ENCODE measurements around the gene KIAA1328. TPM values are rescaled to one million over a fixed set of nuclear protein-coding genes. Genes with fewer than 3 reads are reported as not detected.
A peak's percentile ranks its signal among the peaks of the same experiment; 100 is the strongest.

KIAA1328 gene
- total RNA-seq, 1 donor from 2014 or later = 11.5 TPM

DNA sequence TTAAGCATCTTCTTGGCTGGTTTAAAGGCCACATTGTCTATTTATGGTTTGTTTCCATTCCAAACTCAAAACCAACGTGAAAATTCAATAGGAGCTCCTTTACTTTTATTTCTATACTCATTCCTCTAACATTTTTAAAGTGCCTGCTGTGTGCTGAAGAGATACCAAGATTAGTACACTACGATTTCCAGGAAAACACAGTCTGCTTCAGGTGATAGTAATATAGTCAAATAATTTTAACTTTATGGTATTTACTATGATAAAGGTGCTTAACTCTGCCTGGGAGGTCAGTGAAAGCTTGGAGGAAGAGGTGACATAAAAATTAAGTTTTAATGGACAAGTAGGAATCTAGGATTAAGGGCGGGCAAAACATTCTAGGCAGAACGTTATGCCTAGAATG, 121.4 kb downstream of the KIAA1328 start:
- Histone ChIP-seq H2AFZ (replicated peaks) (no peak overlapping the region), H3K4me1 (peaks cover 10% of the 10 kb centered on the region), H3K36me3 (no peaks in the 10 kb centered on the region), H3K79me2 (ENCODE audit: low read depth) (no peaks in the 10 kb centered on the region), H3K27me3 (no peaks in the 10 kb centered on the region), H3F3A (ENCODE audit: low read depth) (peaks cover 8% of the 10 kb centered on the region), H3K27ac (no peak overlapping the region), H3K9ac (no peak overlapping the region), H3K9me3 (ENCODE audit: low read depth) (no peaks in the 10 kb centered on the region), H3K4me2 (no peak overlapping the region), H4K20me1 (ENCODE audit: low read depth) (no peaks in the 10 kb centered on the region), H3K4me3 (no peak overlapping the region)
- Mint-ChIP-seq H3K4me3 (no peak overlapping the region), H3K27me3 (ENCODE audit: insufficient read depth, low read depth) (no peaks in the 10 kb centered on the region), H3K9me3 (peaks cover 3% of the 10 kb centered on the region), H3K4me1 (no peaks in the 10 kb centered on the region), H3K36me3 (peaks cover 3% of the 10 kb centered on the region), H3K27ac (no peak overlapping the region)
- no peak for TF ChIP-seq EZH2phosphoT487 (IDR thresholded peaks at IDR 0.05)
- TF ChIP-seq, protein P1, sequence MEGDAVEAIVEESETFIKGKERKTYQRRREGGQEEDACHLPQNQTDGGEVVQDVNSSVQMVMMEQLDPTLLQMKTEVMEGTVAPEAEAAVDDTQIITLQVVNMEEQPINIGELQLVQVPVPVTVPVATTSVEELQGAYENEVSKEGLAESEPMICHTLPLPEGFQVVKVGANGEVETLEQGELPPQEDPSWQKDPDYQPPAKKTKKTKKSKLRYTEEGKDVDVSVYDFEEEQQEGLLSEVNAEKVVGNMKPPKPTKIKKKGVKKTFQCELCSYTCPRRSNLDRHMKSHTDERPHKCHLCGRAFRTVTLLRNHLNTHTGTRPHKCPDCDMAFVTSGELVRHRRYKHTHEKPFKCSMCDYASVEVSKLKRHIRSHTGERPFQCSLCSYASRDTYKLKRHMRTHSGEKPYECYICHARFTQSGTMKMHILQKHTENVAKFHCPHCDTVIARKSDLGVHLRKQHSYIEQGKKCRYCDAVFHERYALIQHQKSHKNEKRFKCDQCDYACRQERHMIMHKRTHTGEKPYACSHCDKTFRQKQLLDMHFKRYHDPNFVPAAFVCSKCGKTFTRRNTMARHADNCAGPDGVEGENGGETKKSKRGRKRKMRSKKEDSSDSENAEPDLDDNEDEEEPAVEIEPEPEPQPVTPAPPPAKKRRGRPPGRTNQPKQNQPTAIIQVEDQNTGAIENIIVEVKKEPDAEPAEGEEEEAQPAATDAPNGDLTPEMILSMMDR (IDR thresholded peaks at IDR 0.05) = no peak
- TF ChIP-seq EZH2 (IDR thresholded peaks at IDR 0.05) = no peak
- no peak for DNase-seq (ENCODE audit: low spot score)

DNA sequence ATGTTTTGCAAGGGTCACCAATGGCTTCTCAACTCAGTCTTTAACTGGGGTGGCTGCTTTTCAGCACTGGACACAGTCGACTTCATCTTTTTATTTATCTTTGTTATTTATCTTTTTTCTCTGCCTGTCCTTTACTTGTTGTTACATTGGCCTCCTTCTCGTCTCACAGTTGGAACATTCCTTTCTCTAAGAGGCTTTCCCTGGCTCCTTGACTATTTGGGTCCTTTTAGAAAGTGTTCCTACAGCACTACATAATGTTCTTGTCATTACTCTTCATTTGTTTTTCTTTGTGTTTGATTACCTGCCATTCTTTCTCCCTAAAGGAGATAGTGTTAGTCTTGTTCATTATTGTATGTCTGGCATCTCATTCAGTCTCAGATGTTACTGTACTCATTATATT, 122.0 kb downstream of the KIAA1328 start:
- H2AFZ ChIP-seq (replicated peaks) = no peak overlapping the region
- no peak overlapping the region for H3K4me3 ChIP-seq
- H3K27me3 Mint-ChIP-seq (ENCODE audit: insufficient read depth, low read depth) = no peaks in the 10 kb centered on the region
- TF ChIP-seq EZH2phosphoT487 (IDR thresholded peaks at IDR 0.05) (no peak), EZH2 (IDR thresholded peaks at IDR 0.05) (no peak)
- TF ChIP-seq, protein P1 (IDR thresholded peaks at IDR 0.05) = no peak
- H3K27ac Mint-ChIP-seq = no peak overlapping the region
- no peaks in the 10 kb centered on the region for H3K27me3 ChIP-seq
- peaks cover 3% of the 10 kb centered on the region for H3K9me3 Mint-ChIP-seq
- no peak overlapping the region for H3K4me3 Mint-ChIP-seq
- no peaks in the 10 kb centered on the region for H4K20me1 ChIP-seq (ENCODE audit: low read depth)
- H3K79me2 ChIP-seq (ENCODE audit: low read depth) = no peaks in the 10 kb centered on the region
- no peak overlapping the region for H3K4me2 ChIP-seq
- no peak overlapping the region for H3K9ac ChIP-seq
- H3K4me1 Mint-ChIP-seq = no peaks in the 10 kb centered on the region
- peaks cover 5% of the 10 kb centered on the region for H3K36me3 Mint-ChIP-seq
- peaks cover 8% of the 10 kb centered on the region for H3F3A ChIP-seq (ENCODE audit: low read depth)
- no peaks in the 10 kb centered on the region for H3K36me3 ChIP-seq
- H3K4me1 ChIP-seq = peaks cover 10% of the 10 kb centered on the region
- DNase-seq (ENCODE audit: low spot score) = peak; percentile 2
- H3K27ac ChIP-seq = no peak overlapping the region
- H3K9me3 ChIP-seq (ENCODE audit: low read depth) = no peaks in the 10 kb centered on the region

DNA sequence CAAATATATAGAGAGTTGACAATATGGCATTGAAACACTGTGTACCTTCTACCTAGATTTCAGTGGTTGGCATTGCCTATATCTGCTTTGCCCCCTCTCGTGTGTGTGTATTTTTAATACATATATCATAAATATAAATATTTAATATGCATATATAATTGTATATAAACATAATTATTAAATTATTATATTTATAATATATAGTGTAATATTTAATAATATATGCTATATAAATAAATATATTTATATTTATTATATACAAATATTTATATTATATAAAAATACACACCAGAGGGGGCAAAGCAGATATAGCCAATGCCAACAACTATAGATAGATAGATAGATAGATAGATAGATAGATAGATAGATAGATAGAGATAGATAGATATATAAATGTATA, 124.1 kb downstream of the KIAA1328 start:
- Histone ChIP-seq H3F3A (ENCODE audit: low read depth) (peaks cover 8% of the 10 kb centered on the region), H3K4me1 (peaks cover 10% of the 10 kb centered on the region), H4K20me1 (ENCODE audit: low read depth) (no peaks in the 10 kb centered on the region), H3K4me2 (no peak overlapping the region), H3K27ac (no peak overlapping the region), H3K4me3 (no peak overlapping the region), H2AFZ (replicated peaks) (no peak overlapping the region), H3K36me3 (no peaks in the 10 kb centered on the region), H3K9ac (no peak overlapping the region), H3K9me3 (ENCODE audit: low read depth) (no peaks in the 10 kb centered on the region), H3K27me3 (no peaks in the 10 kb centered on the region), H3K79me2 (ENCODE audit: low read depth) (no peaks in the 10 kb centered on the region)
- TF ChIP-seq EZH2 (IDR thresholded peaks at IDR 0.05) (no peak), EZH2phosphoT487 (IDR thresholded peaks at IDR 0.05) (no peak)
- TF ChIP-seq, protein P1 (IDR thresholded peaks at IDR 0.05) = no peak
- no peak overlapping the region for H3K4me3 Mint-ChIP-seq
- DNase-seq (ENCODE audit: low spot score) = no peak
- peaks cover 2% of the 10 kb centered on the region for H3K36me3 Mint-ChIP-seq
- H3K9me3 Mint-ChIP-seq = no peaks in the 10 kb centered on the region
- no peak overlapping the region for H3K27ac Mint-ChIP-seq
- H3K27me3 Mint-ChIP-seq (ENCODE audit: insufficient read depth, low read depth) = no peaks in the 10 kb centered on the region
- H3K4me1 Mint-ChIP-seq = no peaks in the 10 kb centered on the region

All from neural progenitor cell (in vitro differentiated cells).